Measurements from ENCODE around the gene ANKS1B.

ANKS1B gene

DNA sequence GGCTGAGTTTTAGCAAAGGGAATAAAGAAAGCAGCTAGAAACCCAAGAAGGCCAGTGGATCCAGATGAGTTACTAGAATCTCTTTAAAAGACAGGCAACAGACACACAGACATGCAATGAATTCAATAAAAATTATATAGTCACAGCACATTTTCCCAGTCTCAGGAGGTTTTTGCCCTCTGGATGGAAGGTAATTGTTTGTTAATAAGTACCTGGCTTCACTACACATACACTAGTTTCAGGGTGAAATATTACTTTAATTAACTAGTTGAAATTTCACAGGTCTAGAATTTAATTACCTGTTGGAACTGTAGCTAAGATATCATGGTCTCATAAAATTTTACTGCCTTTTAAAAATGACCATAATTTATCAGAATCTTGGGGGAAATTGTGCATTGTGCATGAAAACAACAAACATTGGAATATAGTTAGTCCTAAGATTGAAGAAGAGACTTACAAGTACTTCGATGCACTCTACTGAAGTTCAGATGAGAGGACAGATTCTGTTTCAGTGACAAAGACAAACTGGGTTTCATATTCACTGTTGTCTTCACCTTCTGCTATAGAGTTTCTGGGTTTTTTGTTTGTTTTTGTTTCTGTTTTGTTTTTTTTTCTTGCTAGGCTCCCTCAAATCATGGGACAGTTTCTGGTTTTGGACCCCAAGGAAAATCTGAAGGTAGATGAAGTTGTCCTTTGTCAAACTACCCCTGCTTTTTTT, 614.2 kb downstream of the ANKS1B start:
- H3K27ac ChIP-seq, result no peak overlapping the region
- no peak overlapping the region for H2AFZ ChIP-seq (ENCODE audit: low read depth)
- no peak overlapping the region for H3K4me3 ChIP-seq (IDR thresholded peaks at IDR 0.05; ENCODE audit: insufficient read depth, low read depth, low read length)
- H3K4me2 ChIP-seq, result no peak overlapping the region
- H3K79me2 ChIP-seq (ENCODE audit: insufficient read depth, low read depth), result no peaks in the 10 kb centered on the region
- H3K9ac ChIP-seq, result no peak overlapping the region
- TF ChIP-seq, protein P1, sequence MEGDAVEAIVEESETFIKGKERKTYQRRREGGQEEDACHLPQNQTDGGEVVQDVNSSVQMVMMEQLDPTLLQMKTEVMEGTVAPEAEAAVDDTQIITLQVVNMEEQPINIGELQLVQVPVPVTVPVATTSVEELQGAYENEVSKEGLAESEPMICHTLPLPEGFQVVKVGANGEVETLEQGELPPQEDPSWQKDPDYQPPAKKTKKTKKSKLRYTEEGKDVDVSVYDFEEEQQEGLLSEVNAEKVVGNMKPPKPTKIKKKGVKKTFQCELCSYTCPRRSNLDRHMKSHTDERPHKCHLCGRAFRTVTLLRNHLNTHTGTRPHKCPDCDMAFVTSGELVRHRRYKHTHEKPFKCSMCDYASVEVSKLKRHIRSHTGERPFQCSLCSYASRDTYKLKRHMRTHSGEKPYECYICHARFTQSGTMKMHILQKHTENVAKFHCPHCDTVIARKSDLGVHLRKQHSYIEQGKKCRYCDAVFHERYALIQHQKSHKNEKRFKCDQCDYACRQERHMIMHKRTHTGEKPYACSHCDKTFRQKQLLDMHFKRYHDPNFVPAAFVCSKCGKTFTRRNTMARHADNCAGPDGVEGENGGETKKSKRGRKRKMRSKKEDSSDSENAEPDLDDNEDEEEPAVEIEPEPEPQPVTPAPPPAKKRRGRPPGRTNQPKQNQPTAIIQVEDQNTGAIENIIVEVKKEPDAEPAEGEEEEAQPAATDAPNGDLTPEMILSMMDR (conservative IDR thresholded peaks at IDR 0.05; ENCODE audit: low read depth, low read length), result no peak
- no peaks in the 10 kb centered on the region for H3K27me3 ChIP-seq (ENCODE audit: insufficient read depth, low read depth)
- H3K4me1 ChIP-seq (ENCODE audit: low read depth, poor library complexity, severe bottlenecking), result no peaks in the 10 kb centered on the region
- H4K20me1 ChIP-seq (ENCODE audit: insufficient read depth), result no peaks in the 10 kb centered on the region
- no peaks in the 10 kb centered on the region for H3K36me3 ChIP-seq (ENCODE audit: insufficient read depth)

DNA sequence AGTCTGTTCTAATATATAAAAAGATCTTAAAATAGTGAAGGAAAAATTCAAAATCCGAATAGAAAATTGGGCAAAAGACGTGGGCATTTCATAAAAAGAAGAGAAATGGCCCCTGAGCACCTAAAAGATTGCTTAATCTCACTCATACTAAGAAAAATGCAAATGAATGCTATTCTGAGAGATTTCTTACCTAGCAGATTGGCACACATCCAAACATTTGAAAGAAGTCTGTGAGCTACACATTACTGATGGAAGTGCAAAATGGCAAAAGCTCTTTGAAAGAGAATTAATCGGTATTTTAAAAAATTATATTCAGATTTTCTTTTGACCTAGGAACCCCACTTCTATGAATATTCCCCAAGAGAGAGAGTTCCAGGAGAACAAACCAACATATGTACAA, 617.6 kb downstream of the ANKS1B start:
- Histone ChIP-seq H3K27me3 (ENCODE audit: insufficient read depth, low read depth) (no peaks in the 10 kb centered on the region), H4K20me1 (ENCODE audit: insufficient read depth) (no peaks in the 10 kb centered on the region), H3K4me3 (IDR thresholded peaks at IDR 0.05; ENCODE audit: insufficient read depth, low read depth, low read length) (no peak overlapping the region), H3K79me2 (ENCODE audit: insufficient read depth, low read depth) (no peaks in the 10 kb centered on the region), H3K4me2 (no peak overlapping the region), H3K36me3 (ENCODE audit: insufficient read depth) (no peaks in the 10 kb centered on the region), H3K4me1 (ENCODE audit: low read depth, poor library complexity, severe bottlenecking) (no peaks in the 10 kb centered on the region), H3K9ac (no peak overlapping the region), H2AFZ (ENCODE audit: low read depth) (no peak overlapping the region), H3K27ac (no peak overlapping the region)
- TF ChIP-seq, protein P1 (conservative IDR thresholded peaks at IDR 0.05; ENCODE audit: low read depth, low read length), result no peak

DNA sequence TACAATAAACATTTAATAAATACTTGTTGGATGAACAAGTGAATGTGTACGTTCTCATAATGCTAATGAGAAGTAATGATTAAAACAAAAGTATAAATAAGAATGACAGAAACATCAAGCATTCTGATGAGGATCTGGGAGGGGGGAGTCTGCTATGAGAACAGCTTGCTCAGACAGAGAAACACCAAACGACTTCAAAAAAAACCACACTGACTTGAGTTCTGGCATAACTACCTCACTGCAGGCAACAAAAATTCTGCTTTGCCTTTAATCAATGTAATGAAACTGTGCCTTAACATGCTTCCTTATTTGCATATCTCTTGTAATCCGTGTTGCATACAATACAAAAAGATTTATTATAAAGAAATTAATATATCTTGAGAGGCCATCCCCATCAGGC, 632.5 kb downstream of the ANKS1B start:
- no peaks in the 10 kb centered on the region for H3K27me3 ChIP-seq (ENCODE audit: insufficient read depth, low read depth)
- TF ChIP-seq, protein P1 (conservative IDR thresholded peaks at IDR 0.05; ENCODE audit: low read depth, low read length), result no peak
- no peak overlapping the region for H2AFZ ChIP-seq (ENCODE audit: low read depth)
- no peak overlapping the region for H3K9ac ChIP-seq
- no peak overlapping the region for H3K27ac ChIP-seq
- H3K4me1 ChIP-seq (ENCODE audit: low read depth, poor library complexity, severe bottlenecking), result no peaks in the 10 kb centered on the region
- H3K4me3 ChIP-seq (IDR thresholded peaks at IDR 0.05; ENCODE audit: insufficient read depth, low read depth, low read length), result no peak overlapping the region
- no peaks in the 10 kb centered on the region for H4K20me1 ChIP-seq (ENCODE audit: insufficient read depth)
- no peaks in the 10 kb centered on the region for H3K36me3 ChIP-seq (ENCODE audit: insufficient read depth)
- H3K4me2 ChIP-seq, result no peak overlapping the region
- H3K79me2 ChIP-seq (ENCODE audit: insufficient read depth, low read depth), result no peaks in the 10 kb centered on the region

DNA sequence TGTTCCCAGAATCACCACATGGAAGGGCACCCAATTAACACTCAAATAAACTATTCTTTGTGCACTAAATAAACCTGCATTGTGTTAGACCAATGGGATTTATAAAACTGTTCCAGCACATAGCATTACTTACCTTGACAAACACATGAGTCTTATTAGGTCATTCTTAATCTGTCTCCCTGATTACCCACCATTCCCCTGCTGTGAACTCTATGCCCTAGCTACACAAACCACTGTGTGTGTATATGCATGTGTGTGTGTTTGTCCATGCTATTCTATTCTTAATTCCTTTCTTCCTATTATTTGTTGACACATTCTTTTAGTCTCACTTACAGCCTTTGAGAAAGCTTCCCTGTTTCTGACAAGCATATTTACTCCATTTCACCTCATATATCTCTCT, 640.8 kb downstream of the ANKS1B start:
- Histone ChIP-seq H4K20me1 (ENCODE audit: insufficient read depth) (no peaks in the 10 kb centered on the region), H2AFZ (ENCODE audit: low read depth) (no peak overlapping the region), H3K79me2 (ENCODE audit: insufficient read depth, low read depth) (no peaks in the 10 kb centered on the region), H3K36me3 (ENCODE audit: insufficient read depth) (no peaks in the 10 kb centered on the region), H3K9ac (no peak overlapping the region), H3K4me2 (no peak overlapping the region), H3K27ac (no peak overlapping the region), H3K4me3 (IDR thresholded peaks at IDR 0.05; ENCODE audit: insufficient read depth, low read depth, low read length) (no peak overlapping the region), H3K4me1 (ENCODE audit: low read depth, poor library complexity, severe bottlenecking) (no peaks in the 10 kb centered on the region), H3K27me3 (ENCODE audit: insufficient read depth, low read depth) (no peaks in the 10 kb centered on the region)
- TF ChIP-seq, protein P1 (conservative IDR thresholded peaks at IDR 0.05; ENCODE audit: low read depth, low read length), result no peak
